NCI-H2227 (cell line): Measurements from ENCODE around the gene XKR7.

Experiments
- DNase-seq: peaks from one replicate; lab custom pipeline; 2025; ENCODE audit not compliant: unreplicated experiment; lab: John Stamatoyannopoulos, UW

XKR7 gene

DNA sequence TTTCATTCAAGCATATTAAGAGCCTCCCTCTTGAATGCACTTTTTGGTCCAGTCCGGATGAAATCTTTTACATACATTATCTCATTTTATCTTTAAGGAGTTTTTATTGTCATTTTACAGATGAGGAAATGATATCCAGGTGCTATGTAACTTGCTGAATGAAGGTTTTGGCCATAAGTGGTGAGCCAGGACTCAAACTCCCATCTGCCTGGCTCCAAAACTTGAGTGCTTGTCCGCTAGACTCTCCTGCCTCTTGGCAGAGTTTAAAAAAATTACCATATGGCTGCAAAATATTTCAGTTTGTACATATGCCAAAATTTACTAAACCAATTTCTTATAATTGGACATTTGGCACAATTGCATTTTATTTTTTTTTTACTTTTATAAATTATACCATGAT, 28.3 kb upstream of the XKR7 start:
- DNase-seq = no peak

DNA sequence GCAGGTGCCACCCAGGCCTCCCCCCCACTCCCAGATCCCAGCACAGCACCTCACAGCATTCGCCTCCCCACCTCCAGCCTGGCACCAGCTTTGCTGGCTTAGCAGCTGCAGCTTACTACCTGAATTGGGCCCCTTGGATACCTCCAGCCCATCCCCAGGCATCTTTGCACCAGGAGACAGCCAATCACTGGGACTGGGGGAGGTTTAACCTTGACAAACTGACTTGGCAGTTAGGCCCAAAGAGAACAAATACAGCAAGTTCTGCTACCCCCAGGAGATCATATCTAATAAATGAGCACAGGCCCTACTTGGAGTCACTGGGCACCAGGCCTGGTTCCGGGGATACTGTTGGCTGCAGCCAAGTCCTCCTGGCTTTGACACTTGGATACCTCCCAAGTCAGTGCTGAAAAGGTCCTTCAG, 24.9 kb upstream of the XKR7 start:
- no peak for DNase-seq

GRCh38 chr20:31945319-31945718, 22.6 kb upstream of the XKR7 start:
- no peak for DNase-seq

GRCh38 chr20:31945785-31946184, 22.2 kb upstream of the XKR7 start:
- DNase-seq = no peak

DNA sequence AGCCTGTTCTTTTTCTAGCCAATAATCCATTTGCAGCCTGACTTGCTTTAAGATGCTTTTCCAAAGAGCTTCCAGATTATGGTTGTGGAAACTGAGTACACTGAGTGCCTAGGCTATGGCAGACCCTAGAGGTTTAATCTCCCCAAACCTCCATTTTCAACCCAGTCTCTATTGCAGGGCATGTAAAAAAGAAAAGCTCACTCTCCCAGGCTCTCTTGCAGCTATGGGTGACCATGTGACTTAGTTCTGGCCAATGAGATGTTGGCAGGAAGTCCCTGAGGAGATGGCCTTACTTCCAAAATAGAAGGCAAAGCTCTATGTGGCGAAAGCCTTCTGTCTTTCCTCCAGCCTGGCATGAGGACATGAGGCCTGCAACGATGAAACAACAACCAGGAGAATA, 19.9 kb upstream of the XKR7 start:
- no peak for DNase-seq

DNA sequence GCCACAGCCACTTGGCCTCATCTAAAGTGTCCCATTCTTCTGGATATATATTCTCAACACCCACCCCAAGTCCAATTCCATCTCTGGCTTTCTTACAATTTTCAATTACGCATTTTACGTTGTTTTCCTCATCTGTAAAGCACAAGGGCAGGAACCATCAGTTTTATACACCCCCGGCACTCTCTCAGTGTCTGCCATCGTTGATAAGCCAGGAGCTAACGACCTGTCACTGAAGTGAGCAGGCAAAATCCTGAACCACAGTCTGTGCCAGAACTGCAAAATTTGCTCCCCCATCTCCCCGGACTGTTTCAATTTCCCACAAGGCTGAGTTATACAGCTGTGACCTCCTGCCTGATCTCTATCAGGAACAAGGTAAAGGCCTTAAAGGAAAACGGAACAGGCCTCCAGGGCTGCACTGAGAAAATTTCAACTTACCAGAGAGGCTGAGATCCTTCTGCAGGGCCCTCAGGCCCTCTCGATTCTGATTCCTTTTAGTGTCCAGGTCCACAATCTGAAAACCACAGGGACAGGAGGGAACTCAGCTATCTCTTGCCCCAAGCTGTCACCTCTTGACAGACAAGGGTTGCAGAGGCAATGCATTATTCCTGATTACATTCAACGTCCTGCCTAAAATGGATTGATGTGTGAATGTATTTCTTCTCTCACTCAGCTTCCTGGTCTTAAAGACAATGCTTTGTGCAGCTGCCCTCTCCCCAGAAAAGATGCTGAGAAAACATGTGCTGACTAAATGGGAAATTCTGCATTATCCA, 17.9 kb upstream of the XKR7 start:
- DNase-seq = no peak

DNA sequence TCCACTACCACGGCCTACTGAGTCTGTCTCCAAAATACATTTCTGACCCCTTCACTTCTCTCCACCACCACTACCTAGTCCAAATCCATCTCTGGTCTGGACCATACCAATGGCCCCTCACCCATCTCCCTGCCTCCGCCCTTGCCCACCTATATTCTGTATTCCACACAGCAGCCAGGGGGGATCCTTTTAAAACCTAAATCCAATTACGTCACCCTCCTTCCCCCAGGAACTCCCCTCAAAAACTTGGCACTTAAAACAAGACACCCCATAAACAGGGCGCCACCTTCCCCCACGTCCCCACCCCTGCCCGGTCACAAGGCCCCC, 16.8 kb upstream of the XKR7 start:
- DNase-seq = no peak

DNA sequence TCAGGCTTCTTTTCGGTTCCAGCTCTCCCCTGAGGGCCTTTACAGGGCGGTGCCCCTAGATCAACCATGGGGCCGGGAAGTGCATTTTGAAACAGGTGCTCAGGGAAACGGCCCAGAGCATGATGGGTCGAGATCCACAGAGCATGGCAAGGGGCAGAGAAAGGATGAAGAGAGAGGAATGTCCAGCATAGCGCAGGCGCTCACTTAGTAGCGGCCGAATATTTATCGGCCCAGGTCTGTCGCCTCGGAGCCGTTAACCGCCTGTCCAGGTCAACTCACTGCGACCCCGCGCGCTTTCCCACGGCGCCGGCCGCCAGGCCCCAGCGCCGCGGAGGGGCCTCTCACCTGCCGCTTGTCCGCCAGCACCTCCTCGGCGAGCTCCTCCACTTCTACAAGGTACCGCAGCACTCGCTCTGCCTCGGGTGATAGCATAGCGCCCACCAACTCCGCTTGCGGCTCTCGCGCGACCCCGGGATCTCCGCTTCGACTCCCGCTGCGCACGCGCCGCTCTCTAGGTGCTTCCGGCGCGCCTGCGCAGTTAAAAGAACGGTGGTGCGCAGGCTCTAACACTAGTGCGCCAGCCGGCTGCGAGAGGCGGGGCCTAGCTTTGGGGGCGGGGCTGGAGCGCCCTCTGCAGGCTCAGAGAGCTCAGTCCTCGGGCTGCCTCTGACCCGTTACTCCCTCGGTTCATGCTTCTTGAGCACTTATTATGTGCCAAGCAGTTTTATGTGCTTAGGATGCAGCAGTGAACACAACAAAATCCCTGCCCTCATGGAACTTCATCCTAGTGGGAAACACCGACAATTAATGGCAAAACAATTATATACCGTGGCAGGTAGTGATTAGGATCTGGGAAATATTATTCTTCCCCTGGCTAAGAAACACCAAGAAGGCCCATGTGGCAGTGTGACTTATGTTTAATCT, 16.2 kb upstream of the XKR7 start, which contains the start of gene PDRG1:
Gene PDRG1 (minus strand): TSS at position 517 of the 924 bp plus-strand sequence. CDS start 85 bp downstream, at position 432.
- DNase-seq = peak; percentile 99

GRCh38 chr20:31953556-31954148, 14.3 kb upstream of the XKR7 start:
- no peak for DNase-seq

- no peak for DNase-seq
Measured at GRCh38 chr20:31954500-31954899, 13.5 kb upstream of the XKR7 start.

DNA sequence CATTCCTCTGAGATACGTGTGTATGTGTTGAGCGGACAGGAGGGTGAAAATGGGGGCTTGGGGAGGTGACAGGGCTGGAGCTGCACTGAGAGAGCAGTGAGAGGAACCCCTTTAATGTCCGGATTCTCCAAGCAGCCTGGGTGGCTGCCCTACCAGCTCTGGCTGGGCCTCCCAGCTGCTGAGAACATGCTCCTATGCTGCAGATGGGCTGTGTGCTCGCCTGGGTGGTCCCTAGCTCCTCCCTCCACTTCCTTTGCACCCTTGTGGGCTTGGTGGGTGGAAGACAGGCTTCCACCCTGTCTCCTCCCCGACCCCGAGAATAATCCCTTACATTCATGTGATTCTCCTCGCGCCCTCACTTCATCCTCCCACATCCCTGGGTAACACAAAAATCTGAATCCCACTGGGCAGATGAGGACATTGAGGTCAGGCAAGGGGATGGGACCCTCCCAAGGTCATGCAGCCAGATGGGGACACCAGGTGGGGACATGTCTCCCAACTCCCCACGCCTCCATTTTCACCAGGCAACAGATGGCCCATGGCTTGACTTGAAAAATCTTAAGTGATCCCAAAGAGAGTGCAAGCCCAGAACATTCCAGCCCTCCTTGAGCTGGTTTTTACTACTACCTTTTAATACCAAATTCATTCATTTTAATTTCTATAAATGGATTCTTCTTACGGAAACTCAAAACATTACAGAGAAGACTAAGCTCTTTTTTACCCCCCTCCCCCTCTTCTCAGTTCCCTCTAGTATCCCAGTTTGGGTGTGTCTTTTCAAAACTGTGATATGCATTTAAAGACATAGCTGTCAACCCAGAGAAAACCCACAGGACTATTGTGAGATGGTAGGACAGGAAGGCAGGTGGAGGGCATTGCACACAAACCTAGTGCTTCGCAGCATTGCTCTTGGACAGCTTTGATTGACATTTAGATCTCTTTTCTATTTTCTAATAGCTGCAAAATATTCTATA, 11.1 kb upstream of the XKR7 start:
- DNase-seq = peak; percentile 40

GRCh38 chr20:31962761-31963160, 5.2 kb upstream of the XKR7 start:
- DNase-seq = peak; percentile 20

GRCh38 chr20:31963889-31964288, 4.1 kb upstream of the XKR7 start:
- no peak for DNase-seq

DNA sequence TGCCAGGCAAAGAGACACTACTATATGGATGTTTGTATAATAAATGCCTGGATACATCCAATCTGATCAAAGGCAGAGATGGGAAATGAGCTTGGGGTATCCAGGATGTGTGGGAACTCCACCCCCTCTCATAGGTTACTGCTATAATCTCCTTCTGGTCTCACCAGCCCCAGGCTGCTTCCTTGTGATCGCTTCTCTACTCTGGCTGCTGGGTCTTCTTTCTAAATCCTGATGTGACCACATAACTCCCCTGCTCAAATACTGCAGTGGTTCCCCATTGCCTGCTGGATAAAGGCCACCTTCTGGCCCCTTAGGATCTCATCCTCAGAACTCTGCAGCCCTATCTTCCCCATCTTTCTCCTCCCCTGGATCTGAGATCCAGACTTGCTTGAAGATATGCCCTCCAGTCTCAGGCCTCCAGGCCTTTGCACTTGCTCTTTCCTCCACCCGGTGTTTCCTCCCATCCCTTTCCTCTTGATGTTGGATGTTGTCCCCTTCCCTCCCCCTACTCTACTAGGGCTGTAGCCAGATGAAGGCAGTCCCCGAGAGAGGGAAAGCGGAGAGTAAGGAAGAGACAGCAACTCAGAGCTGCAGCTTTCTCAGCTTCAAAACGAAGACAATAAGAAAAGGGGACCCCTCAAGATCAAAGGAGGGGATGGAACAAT, 828 bp upstream of the XKR7 start:
- peak; percentile 50 for DNase-seq

- no peak for DNase-seq
Measured at GRCh38 chr20:31968291-31969126, 558 bp downstream of the XKR7 start.

GRCh38 chr20:31969991-31970390, 2.0 kb downstream of the XKR7 start:
- no peak for DNase-seq

DNA sequence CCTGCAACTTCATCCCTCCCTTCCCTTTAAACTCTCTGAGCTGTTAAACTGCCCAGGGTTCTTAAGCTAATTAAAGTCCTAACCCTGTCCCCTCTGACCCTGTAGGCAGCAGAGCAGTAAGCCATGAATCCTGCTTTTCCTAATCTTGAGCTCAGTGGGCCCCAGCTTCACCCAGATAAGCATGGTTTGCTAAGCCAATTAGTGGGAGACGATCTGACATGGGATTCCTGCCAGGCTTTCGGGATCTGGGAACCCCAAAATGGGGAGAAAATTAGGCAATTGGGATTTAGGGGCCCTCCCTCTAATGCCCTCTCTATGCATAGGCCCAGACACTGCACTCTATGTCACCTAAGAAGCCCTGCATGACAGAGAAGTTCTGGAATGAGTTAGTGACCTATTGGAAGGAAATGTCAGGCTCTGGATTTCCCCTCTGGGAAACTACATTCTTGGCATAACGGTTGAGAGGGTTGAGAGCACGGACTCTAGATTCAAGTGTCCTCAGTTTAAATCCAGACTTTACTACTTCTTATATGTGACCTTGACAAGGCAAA, 4.6 kb downstream of the XKR7 start:
- DNase-seq = no peak

DNA sequence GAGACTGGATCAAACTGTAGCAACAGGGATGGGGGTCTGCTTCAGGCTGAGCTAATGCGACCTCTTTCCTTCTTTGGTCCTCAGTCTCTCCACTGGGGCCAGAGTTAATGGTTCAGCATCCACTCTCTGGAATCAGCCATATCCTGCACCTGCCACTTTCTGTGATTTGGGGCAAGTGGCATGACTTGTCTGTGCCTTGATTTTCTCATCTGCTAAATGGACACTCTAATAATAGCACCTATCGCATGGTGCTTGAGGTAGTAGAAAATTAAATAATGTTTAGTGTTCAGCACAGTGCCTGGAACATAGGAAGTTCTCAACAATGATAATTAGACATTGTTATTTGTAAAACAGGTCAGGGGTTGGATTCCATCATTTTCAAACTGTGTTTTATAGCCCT, 6.3 kb downstream of the XKR7 start:
- no peak for DNase-seq

- peak; percentile 46 for DNase-seq
Measured at GRCh38 chr20:31974951-31975487, 7.1 kb downstream of the XKR7 start.
